PC-3 (cell line): Measurements from ENCODE around the gene PLEKHN1. TPM values are rescaled to one million over a fixed set of nuclear protein-coding genes. Genes with fewer than 3 reads are reported as not detected.

Experiments
- ATAC-seq: fragments of 200-7000 bp; cut with Tn5 transposase; 2 replicates; pipeline ENCODE4 v1.9.1; 2020; ENCODE audit warnings: mild to moderate bottlenecking, moderate library complexity
- BruUV-seq: library from RNA; stranded (reverse); fragments of 400-500 nt; replicated peaks from 2 replicates; lab custom pipeline; 2021; lab: Mats Ljungman, UMichigan
- CTCF ChIA-PET: fragments of 300-600 bp; sonication (Branson Sonifier 250); formaldehyde crosslinking; loops from one replicate; lab custom pipeline; 2022; ENCODE audit warnings: antibody characterized with exemption; lab: Charles Lee
- POLR2A ChIA-PET: fragments of 300-600 bp; sonication (Branson Sonifier 250); formaldehyde crosslinking; loops from one replicate; lab custom pipeline; 2022; ENCODE audit warnings: antibody characterized with exemption; ENCODE audit not compliant: unreplicated experiment; lab: Charles Lee
- DNase-seq: peaks from one replicate; pipeline ENCODE4 v3.0.0-alpha.2; 2015
- H2AFZ ChIP-seq: fragments of 300-600 bp; sonication (generic); 2 replicates; pipeline ENCODE4 v1.6.0; 2016; ENCODE audit warnings: antibody characterized with exemption, low read length
- H3F3A ChIP-seq: fragments of 300-600 bp; sonication (generic); one replicate; pipeline ENCODE4 v1.6.0; 2017; ENCODE audit warnings: antibody characterized with exemption, low read length, control low read depth, mild to moderate bottlenecking; ENCODE audit not compliant: unreplicated experiment
- H3K27ac ChIP-seq: fragments of 300-600 bp; sonication (generic); 2 replicates; pipeline ENCODE4 v1.5.1; 2016; ENCODE audit warnings: mild to moderate bottlenecking, low read length
- H3K27me3 ChIP-seq: fragments of 300-600 bp; sonication (generic); 2 replicates; pipeline ENCODE4 v1.6.1; 2016; ENCODE audit warnings: low read length, mixed read lengths
- H3K36me3 ChIP-seq: fragments of 300-600 bp; sonication (generic); 2 replicates; pipeline ENCODE4 v1.6.1; 2016; ENCODE audit warnings: low read depth, mixed run types, low read length, mixed read lengths
- H3K4me1 ChIP-seq: fragments of 300-600 bp; sonication (generic); 2 replicates; pipeline ENCODE4 v1.5.1; 2016; ENCODE audit warnings: low read length; ENCODE audit not compliant: insufficient read depth
- H3K4me2 ChIP-seq: fragments of 300-600 bp; sonication (generic); 2 replicates; pipeline ENCODE4 v1.6.0; 2016; ENCODE audit warnings: low read length
- H3K4me3 ChIP-seq: fragments of 300-600 bp; sonication (generic); 2 replicates; pipeline ENCODE4 v1.5.1; 2016; ENCODE audit warnings: mild to moderate bottlenecking, low read length, mixed read lengths
- H3K79me2 ChIP-seq: fragments of 300-600 bp; sonication (generic); 2 replicates; pipeline ENCODE4 v1.6.1; 2017; ENCODE audit warnings: low read length, mixed read lengths
- H3K9ac ChIP-seq: fragments of 300-600 bp; sonication (generic); 2 replicates; pipeline ENCODE4 v1.6.0; 2016; ENCODE audit warnings: mild to moderate bottlenecking, low read length
- H3K9me2 ChIP-seq: fragments of 300-600 bp; sonication (generic); replicated peaks from 2 replicates; pipeline ENCODE4 v1.6.1; 2016; ENCODE audit warnings: mixed run types, low read length, mixed read lengths
- H3K9me3 ChIP-seq: fragments of 300-600 bp; sonication (generic); 2 replicates; pipeline ENCODE4 v1.6.1; 2016; ENCODE audit warnings: low read length, mixed read lengths
- H4K20me1 ChIP-seq: fragments of 300-600 bp; sonication (generic); 2 replicates; pipeline ENCODE4 v1.6.1; 2016; ENCODE audit warnings: low read length, mixed read lengths
- CTCF ChIP-seq: fragments of 300-600 bp; sonication (generic); conservative IDR thresholded peaks from 2 replicates; pipeline ENCODE4 v1.5.1; 2017; ENCODE audit warnings: antibody characterized with exemption, low read depth, mild to moderate bottlenecking, low read length
- EZH2 ChIP-seq: fragments of 300-600 bp; sonication (generic); IDR thresholded peaks from one replicate; pipeline ENCODE4 v1.6.1; 2017; ENCODE audit warnings: antibody characterized with exemption, mild to moderate bottlenecking, low read length; ENCODE audit not compliant: unreplicated experiment
- EZH2phosphoT487 ChIP-seq: fragments of 300-600 bp; sonication (generic); IDR thresholded peaks from 2 replicates; pipeline ENCODE4 v1.6.1; 2018; ENCODE audit warnings: mild to moderate bottlenecking, antibody characterized with exemption, low read length, borderline replicate concordance
- intact Hi-C: fragments of 100-400 bp; cut with micrococcal nuclease; formaldehyde crosslinking; loops from 2 replicates; pipeline ENCODE4 v1.9.0; 2023
- total RNA-seq: library from RNA; depleted of rRNA; stranded (reverse); fragments of >200 nt; gene quantifications from 2 replicates; pipeline ENCODE4 v1.2.3, GENCODE V29; 2014

The PLEKHN1 gene
- total RNA-seq, 1 experiment from 2014 or later, result 14.0 TPM

- peaks cover 38% of the 10 kb centered on the region for H3K79me2 ChIP-seq
- no peaks in the 10 kb centered on the region for H3K27me3 ChIP-seq
- H3K9me2 ChIP-seq, result no peaks in the 10 kb centered on the region
- peaks cover 12% of the 10 kb centered on the region for H3K4me1 ChIP-seq
- ATAC-seq (no peak), DNase-seq (no peak)
- H2AFZ ChIP-seq, result no peak overlapping the region
- ChIA-PET CTCF (no interaction called here), POLR2A (no interaction called here)
- H3K27ac ChIP-seq, result no peak overlapping the region
- H3K4me2 ChIP-seq, result no peak overlapping the region
- intact Hi-C loops, result no loop called here
- no peaks in the 10 kb centered on the region for H3K9me3 ChIP-seq
- H3F3A ChIP-seq, result no peaks in the 10 kb centered on the region
- no peak for TF ChIP-seq EZH2phosphoT487
- TF ChIP-seq EZH2, result no peak
- TF ChIP-seq CTCF, result no peak
- peaks cover 25% of the 10 kb centered on the region for H3K36me3 ChIP-seq
- BruUV-seq, result no TSS peak
- H4K20me1 ChIP-seq, result peaks cover 5% of the 10 kb centered on the region; the same call in 1 of the 2 replicates
- no peak overlapping the region for H3K9ac ChIP-seq
- no peak overlapping the region for H3K4me3 ChIP-seq
Observed at GRCh38 chr1:956636-957035, 9.6 kb upstream of the PLEKHN1 start.

GRCh38 chr1:958823-959730, 7.2 kb upstream of the PLEKHN1 start, which contains the start of gene NOC2L:
NOC2L (minus strand) TSS chr1:959256; CDS start chr1:959240, 16 bp downstream.
- Histone ChIP-seq H3K4me2 (peak within 1 kb of the TSS; percentile 92), H3K4me1 (peaks cover 12% of the 10 kb centered on the region), H3K9me2 (no peaks in the 10 kb centered on the region), H3K79me2 (peaks cover 38% of the 10 kb centered on the region), H3K4me3 (peak within 1 kb of the TSS; percentile 99), H4K20me1 (peaks cover 5% of the 10 kb centered on the region; the same call in 1 of the 2 replicates), H3K9ac (peak within 1 kb of the TSS; percentile 98), H3K9me3 (no peaks in the 10 kb centered on the region), H3K27me3 (no peaks in the 10 kb centered on the region), H3F3A (no peaks in the 10 kb centered on the region), H3K36me3 (peaks cover 25% of the 10 kb centered on the region), H2AFZ (peak within 1 kb of the TSS; percentile 72), H3K27ac (peak within 1 kb of the TSS; percentile 40)
- peak; percentile 88 for DNase-seq
- no peak for TF ChIP-seq CTCF
- no peak for TF ChIP-seq EZH2
- TF ChIP-seq EZH2phosphoT487, result no peak
- CTCF ChIA-PET, result no interaction called here
- POLR2A ChIA-PET, result interaction anchor here (0.5 kb wide), 1 partner anchor 8 kb away, joined by 6 read pairs; no protein-coding TSS in a partner anchor
- intact Hi-C loops, result no loop called here
- peak; percentile 80 for ATAC-seq
- TSS peak; percentile 87 for BruUV-seq
